HCT116 (cell line): ENCODE measurements around the gene ARHGEF1. TPM values are rescaled to one million over a fixed set of nuclear protein-coding genes. Genes with fewer than 3 reads are reported as not detected.
A peak's percentile ranks its signal among the peaks of the same experiment; 100 is the strongest.

ENCODE experiments used
- ATAC-seq: fragments of 200-7000 bp; cut with Tn5 transposase; 2 replicates; pipeline ENCODE4 v1.9.1; 2020; ENCODE audit warnings: mild to moderate bottlenecking, moderate library complexity
- BruUV-seq: library from RNA; stranded (reverse); fragments of 400-500 nt; replicated peaks from 2 replicates; lab custom pipeline; 2021; lab: Mats Ljungman, UMichigan
- CTCF ChIA-PET: fragments of 300-600 bp; sonication (Branson Sonifier 250); formaldehyde crosslinking; loops from one replicate; lab custom pipeline; 2021; ENCODE audit warnings: antibody characterized with exemption; lab: Charles Lee
- POLR2A ChIA-PET: fragments of 300-600, 350-600 bp; sonication (Branson Sonifier 250); formaldehyde crosslinking; loops from one replicate; lab custom pipeline; 2021; ENCODE audit warnings: antibody characterized with exemption; lab: Charles Lee
- RAD21 ChIA-PET, 2 experiments: fragments of 300-600 bp; sonication (Branson Sonifier 250); formaldehyde crosslinking; loops; one replicate each; lab custom pipeline; 2023; ENCODE audit warnings: low total read pairs in 2 of 2; ENCODE audit not compliant: uncharacterized antibody in 2 of 2, unreplicated experiment in 2 of 2, low non-redundant PET in 1 of 2; lab: Charles Lee
- DNase-seq: peaks from one replicate; pipeline ENCODE4 v3.0.0-alpha.2; 2010; ENCODE audit warnings: low read depth, low spot score
- H2AFZ ChIP-seq: fragments of 200-600 bp; shearing (Covaris generic), sonication (generic); 2 replicates; pipeline ENCODE4 v1.6.1; 2017; ENCODE audit warnings: low read depth, mixed run types, mixed read lengths, antibody characterized with exemption, low read length; ENCODE audit not compliant: poor library complexity, severe bottlenecking
- H3K27ac ChIP-seq: 2 replicates; pipeline ENCODE4 v1.5.1; 2012; ENCODE audit warnings: low read depth, low read length
- H3K27me3 ChIP-seq: fragments of 200-600 bp; sonication (generic); 2 replicates; pipeline ENCODE4 v1.6.1; 2016; ENCODE audit warnings: mixed run types, low read length, mixed read lengths; ENCODE audit not compliant: insufficient read depth
- H3K36me3 ChIP-seq, 2 experiments: fragments of 200-500 bp in 1 of 2; fragments of 200-600 bp in 1 of 2; sonication (Bioruptor generic) in 1 of 2; sonication (generic) in 1 of 2; 2 replicates each; pipeline versions ENCODE4 v1.5.1 to v1.6.1; 2014 to 2016; ENCODE audit warnings: low read length in 2 of 2, inconsistent platforms in 1 of 2, mixed read lengths in 1 of 2, mixed run types in 1 of 2; ENCODE audit not compliant: insufficient read depth in 2 of 2, control insufficient read depth in 1 of 2
- H3K4me1 ChIP-seq, 2 experiments: fragments of 200-600 bp in 1 of 2; sonication (generic) in 1 of 2; 2 replicates each; pipeline versions ENCODE4 v1.5.1 to v1.6.1; 2012 to 2017; ENCODE audit warnings: low read length in 2 of 2, inconsistent platforms in 1 of 2, mild to moderate bottlenecking in 1 of 2, mixed read lengths in 1 of 2, mixed run types in 1 of 2, moderate library complexity in 1 of 2; ENCODE audit not compliant: insufficient read depth in 2 of 2, control insufficient read depth in 1 of 2
- H3K4me2 ChIP-seq: fragments of 200-600 bp; sonication (generic); 2 replicates; pipeline ENCODE4 v1.6.1; 2017; ENCODE audit warnings: mixed run types, low read length, mixed read lengths
- H3K4me3 ChIP-seq, 2 experiments: fragments of 200-600 bp in 1 of 2; sonication (generic) in 1 of 2; replicated peaks in 1 of 2; 2 replicates each; pipeline ENCODE4 v1.5.1; 2011 to 2016; ENCODE audit warnings: low read length in 2 of 2, control low read depth in 1 of 2, low read depth in 1 of 2, mild to moderate bottlenecking in 1 of 2, mixed read lengths in 1 of 2, mixed run types in 1 of 2
- H3K79me2 ChIP-seq: fragments of 200-600 bp; sonication (generic); 2 replicates; pipeline ENCODE4 v1.6.1; 2017; ENCODE audit warnings: mild to moderate bottlenecking, mixed run types, low read length, moderate library complexity, mixed read lengths; ENCODE audit not compliant: insufficient read depth
- H3K9ac ChIP-seq: fragments of 200-600 bp; sonication (generic); 2 replicates; pipeline ENCODE4 v1.6.1; 2016; ENCODE audit warnings: low read length, mixed read lengths
- H3K9me2 ChIP-seq: fragments of 200-600 bp; sonication (generic), shearing (Covaris generic); 2 replicates; pipeline ENCODE4 v1.6.1; 2017; ENCODE audit warnings: mixed run types, mild to moderate bottlenecking, moderate library complexity; ENCODE audit not compliant: insufficient read depth
- H3K9me3 ChIP-seq, 2 experiments: fragments of 200-500 bp in 1 of 2; fragments of 200-600 bp in 1 of 2; sonication (Bioruptor generic) in 1 of 2; sonication (generic) in 1 of 2; 2 replicates each; pipeline ENCODE4 v1.6.1; 2014 to 2017; ENCODE audit warnings: low read length in 2 of 2, mixed read lengths in 2 of 2, inconsistent platforms in 1 of 2, low read depth in 1 of 2, mild to moderate bottlenecking in 1 of 2, mixed run types in 1 of 2, moderate library complexity in 1 of 2; ENCODE audit not compliant: control insufficient read depth in 1 of 2, insufficient read depth in 1 of 2
- H4K20me1 ChIP-seq: fragments of 200-600 bp; sonication (generic), shearing (Covaris generic); 2 replicates; pipeline ENCODE4 v1.6.1; 2017; ENCODE audit warnings: mixed run types, mild to moderate bottlenecking, moderate library complexity; ENCODE audit not compliant: insufficient read depth
- CEBPB ChIP-seq: IDR thresholded peaks from 2 replicates; pipeline ENCODE4 v1.6.1; 2012; ENCODE audit warnings: low read depth
- EGR1 ChIP-seq: IDR thresholded peaks from 2 replicates; pipeline ENCODE4 v1.6.1; 2012; ENCODE audit warnings: low read depth
- ELF1 ChIP-seq: IDR thresholded peaks from 2 replicates; pipeline ENCODE4 v1.6.1; 2012; ENCODE audit warnings: low read depth, borderline replicate concordance
- POLR2AphosphoS5 ChIP-seq: IDR thresholded peaks from 2 replicates; pipeline ENCODE4 v1.6.1; 2011; ENCODE audit warnings: mild to moderate bottlenecking, low read depth, low read length, moderate library complexity
- RAD21 ChIP-seq: IDR thresholded peaks from 2 replicates; pipeline ENCODE4 v1.6.1; 2012; ENCODE audit warnings: low read depth, mild to moderate bottlenecking
- SIN3A ChIP-seq: IDR thresholded peaks from 2 replicates; pipeline ENCODE4 v1.6.1; 2012; ENCODE audit warnings: low read depth
- SP1 ChIP-seq: IDR thresholded peaks from 2 replicates; pipeline ENCODE4 v1.6.1; 2012; ENCODE audit warnings: low read depth
- TCF7L2 ChIP-seq: IDR thresholded peaks from 2 replicates; pipeline ENCODE4 v1.7.0; 2011; ENCODE audit warnings: borderline replicate concordance, inconsistent platforms; ENCODE audit not compliant: insufficient read depth, insufficient read length; ENCODE audit errors: extremely low read depth
- YY1 ChIP-seq: IDR thresholded peaks from 2 replicates; pipeline ENCODE4 v1.6.1; 2011; ENCODE audit warnings: low read length, low read depth, moderate library complexity, mild to moderate bottlenecking; ENCODE audit not compliant: insufficient replicate concordance; ENCODE audit errors: extremely low read depth
- ZNF274 ChIP-seq: fragments of 200-500 bp; sonication (Bioruptor generic); IDR thresholded peaks from 2 replicates; pipeline ENCODE4 v1.6.1; 2014; ENCODE audit warnings: mild to moderate bottlenecking, low read depth, low read length, inconsistent platforms
- intact Hi-C: fragments of 100-400 bp; cut with micrococcal nuclease; formaldehyde crosslinking; loops from 2 replicates; pipeline ENCODE4 v1.10.0; 2022
- total RNA-seq: library from RNA; stranded (reverse); gene quantifications from one replicate; pipeline ENCODE4 v1.2.1, GENCODE V29; 2021; ENCODE audit not compliant: unreplicated experiment
- TF ChIP-seq, protein P1 (sequence below): IDR thresholded peaks from 2 replicates; pipeline ENCODE4 v1.6.1; 2011; ENCODE audit warnings: mild to moderate bottlenecking, low read length, moderate library complexity; ENCODE audit not compliant: insufficient replicate concordance; ENCODE audit errors: extremely low read depth
- TF ChIP-seq, protein P2 (sequence below), 3 experiments: fragments of 200-600 bp in 1 of 3; sonication (generic) in 1 of 3; IDR thresholded peaks in 2 of 3; conservative IDR thresholded peaks in 1 of 3; 2 replicates each; pipeline ENCODE4 v1.5.1; 2012 to 2017; ENCODE audit warnings: low read depth in 2 of 3, low read length in 2 of 3, antibody characterized with exemption in 1 of 3, borderline replicate concordance in 1 of 3, control low read depth in 1 of 3, mild to moderate bottlenecking in 1 of 3, mixed read lengths in 1 of 3, mixed run types in 1 of 3, moderate library complexity in 1 of 3; ENCODE audit not compliant: insufficient read depth in 1 of 3
- TF ChIP-seq, protein P3 (sequence below): IDR thresholded peaks from 2 replicates; pipeline ENCODE4 v1.6.1; 2012
- TF ChIP-seq, protein P4 (sequence below): IDR thresholded peaks from 2 replicates; pipeline ENCODE4 v1.6.1; 2012; ENCODE audit warnings: low read depth
- TF ChIP-seq, protein P5 (sequence below): IDR thresholded peaks from 2 replicates; pipeline ENCODE4 v1.6.1; 2012

The ARHGEF1 gene
- total RNA-seq, 1 experiment from 2014 or later, result 110 TPM

DNA sequence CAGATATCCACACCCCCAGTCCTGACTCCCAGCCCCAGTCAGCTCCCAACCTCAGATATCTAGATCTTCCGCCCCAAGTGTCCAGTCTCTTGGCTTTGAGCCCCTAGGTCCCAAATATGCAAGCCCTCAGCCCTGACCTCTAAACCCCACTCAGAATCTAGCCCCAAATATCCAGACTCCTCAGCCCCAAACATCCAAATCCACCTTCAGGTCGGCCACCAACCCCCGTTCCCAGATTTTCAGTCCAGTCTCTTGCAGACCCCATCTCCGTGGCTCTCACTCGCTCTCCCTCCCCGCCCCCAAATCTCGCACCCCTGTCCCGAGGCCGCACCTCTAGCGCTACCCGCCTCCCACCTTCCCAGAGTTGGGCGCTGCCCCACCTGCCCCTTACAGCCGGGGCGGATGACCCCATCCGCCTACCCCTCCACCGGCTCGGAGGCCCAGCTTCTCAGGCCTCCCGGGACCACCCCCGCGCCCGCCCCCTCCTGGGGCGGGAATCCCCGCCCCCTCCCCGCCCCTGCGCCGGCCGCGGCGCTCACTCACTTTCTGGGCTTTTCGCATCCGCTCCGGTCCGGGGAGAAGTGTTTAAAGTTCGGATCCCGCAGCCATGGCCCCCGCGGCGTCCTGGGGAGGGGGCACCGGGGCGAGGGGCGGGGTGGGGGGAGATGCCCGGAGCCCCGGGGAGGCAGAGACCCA, 44.7 kb downstream of the ARHGEF1 start:
- no peaks in the 10 kb centered on the region for H3K79me2 ChIP-seq
- H3K4me2 ChIP-seq, result peak overlapping the region; percentile 96
- CTCF ChIA-PET, result interaction anchor here (1.6 kb wide), 1 partner anchor 40 kb away, joined by 4 read pairs; no protein-coding TSS in a partner anchor
- ATAC-seq, result peak; percentile 58
- POLR2A ChIA-PET, result no interaction called here
- peak overlapping the region; percentile 35 for H2AFZ ChIP-seq
- no peaks in the 10 kb centered on the region for H4K20me1 ChIP-seq
- no peak overlapping the region; the same call in 1 of the 2 replicates for H3K27ac ChIP-seq
- BruUV-seq, result no TSS peak
- no peak for DNase-seq
- H3K9me3 ChIP-seq, result no peaks in the 10 kb centered on the region
- H3K36me3 ChIP-seq, result no peaks in the 10 kb centered on the region
- no peaks in the 10 kb centered on the region for H3K9me2 ChIP-seq
- peak overlapping the region; percentile 66 for H3K9ac ChIP-seq
- peak overlapping the region; percentile 52 to 69 for H3K4me3 ChIP-seq
- TF ChIP-seq SP1 (no peak), CEBPB (no peak), EGR1 (no peak), YY1 (no peak), POLR2AphosphoS5 (no peak), TCF7L2 (no peak), ELF1 (no peak), ZNF274 (no peak), RAD21 (no peak), SIN3A (no peak)
- TF ChIP-seq, protein P1, sequence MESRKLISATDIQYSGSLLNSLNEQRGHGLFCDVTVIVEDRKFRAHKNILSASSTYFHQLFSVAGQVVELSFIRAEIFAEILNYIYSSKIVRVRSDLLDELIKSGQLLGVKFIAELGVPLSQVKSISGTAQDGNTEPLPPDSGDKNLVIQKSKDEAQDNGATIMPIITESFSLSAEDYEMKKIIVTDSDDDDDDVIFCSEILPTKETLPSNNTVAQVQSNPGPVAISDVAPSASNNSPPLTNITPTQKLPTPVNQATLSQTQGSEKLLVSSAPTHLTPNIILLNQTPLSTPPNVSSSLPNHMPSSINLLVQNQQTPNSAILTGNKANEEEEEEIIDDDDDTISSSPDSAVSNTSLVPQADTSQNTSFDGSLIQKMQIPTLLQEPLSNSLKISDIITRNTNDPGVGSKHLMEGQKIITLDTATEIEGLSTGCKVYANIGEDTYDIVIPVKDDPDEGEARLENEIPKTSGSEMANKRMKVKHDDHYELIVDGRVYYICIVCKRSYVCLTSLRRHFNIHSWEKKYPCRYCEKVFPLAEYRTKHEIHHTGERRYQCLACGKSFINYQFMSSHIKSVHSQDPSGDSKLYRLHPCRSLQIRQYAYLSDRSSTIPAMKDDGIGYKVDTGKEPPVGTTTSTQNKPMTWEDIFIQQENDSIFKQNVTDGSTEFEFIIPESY, result no peak
- TF ChIP-seq, protein P2, sequence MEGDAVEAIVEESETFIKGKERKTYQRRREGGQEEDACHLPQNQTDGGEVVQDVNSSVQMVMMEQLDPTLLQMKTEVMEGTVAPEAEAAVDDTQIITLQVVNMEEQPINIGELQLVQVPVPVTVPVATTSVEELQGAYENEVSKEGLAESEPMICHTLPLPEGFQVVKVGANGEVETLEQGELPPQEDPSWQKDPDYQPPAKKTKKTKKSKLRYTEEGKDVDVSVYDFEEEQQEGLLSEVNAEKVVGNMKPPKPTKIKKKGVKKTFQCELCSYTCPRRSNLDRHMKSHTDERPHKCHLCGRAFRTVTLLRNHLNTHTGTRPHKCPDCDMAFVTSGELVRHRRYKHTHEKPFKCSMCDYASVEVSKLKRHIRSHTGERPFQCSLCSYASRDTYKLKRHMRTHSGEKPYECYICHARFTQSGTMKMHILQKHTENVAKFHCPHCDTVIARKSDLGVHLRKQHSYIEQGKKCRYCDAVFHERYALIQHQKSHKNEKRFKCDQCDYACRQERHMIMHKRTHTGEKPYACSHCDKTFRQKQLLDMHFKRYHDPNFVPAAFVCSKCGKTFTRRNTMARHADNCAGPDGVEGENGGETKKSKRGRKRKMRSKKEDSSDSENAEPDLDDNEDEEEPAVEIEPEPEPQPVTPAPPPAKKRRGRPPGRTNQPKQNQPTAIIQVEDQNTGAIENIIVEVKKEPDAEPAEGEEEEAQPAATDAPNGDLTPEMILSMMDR (IDR thresholded peaks at IDR 0.05 in 2 of 3, conservative IDR thresholded peaks at IDR 0.05 in 1 of 3; ENCODE audit: borderline replicate concordance in 1 of 3, insufficient read depth in 1 of 3, low read depth in 2 of 3, low read length in 2 of 3), result no peak
- TF ChIP-seq, protein P3, sequence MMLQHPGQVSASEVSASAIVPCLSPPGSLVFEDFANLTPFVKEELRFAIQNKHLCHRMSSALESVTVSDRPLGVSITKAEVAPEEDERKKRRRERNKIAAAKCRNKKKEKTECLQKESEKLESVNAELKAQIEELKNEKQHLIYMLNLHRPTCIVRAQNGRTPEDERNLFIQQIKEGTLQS, result no peak
- TF ChIP-seq, protein P4, sequence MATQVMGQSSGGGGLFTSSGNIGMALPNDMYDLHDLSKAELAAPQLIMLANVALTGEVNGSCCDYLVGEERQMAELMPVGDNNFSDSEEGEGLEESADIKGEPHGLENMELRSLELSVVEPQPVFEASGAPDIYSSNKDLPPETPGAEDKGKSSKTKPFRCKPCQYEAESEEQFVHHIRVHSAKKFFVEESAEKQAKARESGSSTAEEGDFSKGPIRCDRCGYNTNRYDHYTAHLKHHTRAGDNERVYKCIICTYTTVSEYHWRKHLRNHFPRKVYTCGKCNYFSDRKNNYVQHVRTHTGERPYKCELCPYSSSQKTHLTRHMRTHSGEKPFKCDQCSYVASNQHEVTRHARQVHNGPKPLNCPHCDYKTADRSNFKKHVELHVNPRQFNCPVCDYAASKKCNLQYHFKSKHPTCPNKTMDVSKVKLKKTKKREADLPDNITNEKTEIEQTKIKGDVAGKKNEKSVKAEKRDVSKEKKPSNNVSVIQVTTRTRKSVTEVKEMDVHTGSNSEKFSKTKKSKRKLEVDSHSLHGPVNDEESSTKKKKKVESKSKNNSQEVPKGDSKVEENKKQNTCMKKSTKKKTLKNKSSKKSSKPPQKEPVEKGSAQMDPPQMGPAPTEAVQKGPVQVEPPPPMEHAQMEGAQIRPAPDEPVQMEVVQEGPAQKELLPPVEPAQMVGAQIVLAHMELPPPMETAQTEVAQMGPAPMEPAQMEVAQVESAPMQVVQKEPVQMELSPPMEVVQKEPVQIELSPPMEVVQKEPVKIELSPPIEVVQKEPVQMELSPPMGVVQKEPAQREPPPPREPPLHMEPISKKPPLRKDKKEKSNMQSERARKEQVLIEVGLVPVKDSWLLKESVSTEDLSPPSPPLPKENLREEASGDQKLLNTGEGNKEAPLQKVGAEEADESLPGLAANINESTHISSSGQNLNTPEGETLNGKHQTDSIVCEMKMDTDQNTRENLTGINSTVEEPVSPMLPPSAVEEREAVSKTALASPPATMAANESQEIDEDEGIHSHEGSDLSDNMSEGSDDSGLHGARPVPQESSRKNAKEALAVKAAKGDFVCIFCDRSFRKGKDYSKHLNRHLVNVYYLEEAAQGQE, result no peak
- TF ChIP-seq, protein P5, sequence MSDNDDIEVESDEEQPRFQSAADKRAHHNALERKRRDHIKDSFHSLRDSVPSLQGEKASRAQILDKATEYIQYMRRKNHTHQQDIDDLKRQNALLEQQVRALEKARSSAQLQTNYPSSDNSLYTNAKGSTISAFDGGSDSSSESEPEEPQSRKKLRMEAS, result no peak
- no peaks in the 10 kb centered on the region for H3K27me3 ChIP-seq
- RAD21 ChIA-PET, result interaction anchor here in 1 of 2 experiments (0.7 kb wide), 1 partner anchor 17 kb away, joined by 5 read pairs; no protein-coding TSS in a partner anchor
- H3K4me1 ChIP-seq, result peaks cover 17 to 28% of the 10 kb centered on the region in 2 experiments
- intact Hi-C loops, result loop anchor here (5.0 kb wide), 1 partner anchor 45 kb away; the partner anchor contains the start of gene ARHGEF1
